Endodermal cell (in vitro differentiated cells): Measurements from ENCODE around the gene PTPRM. TPM values are rescaled to one million over a fixed set of nuclear protein-coding genes. Genes with fewer than 3 reads are reported as not detected.

Experiments used
- DNase-seq: peaks from one replicate; pipeline ENCODE4 v3.0.0-alpha.2; 2017
- H3K27ac ChIP-seq: 2 replicates; pipeline ENCODE4 v1.5.1; 2013; ENCODE audit warnings: mild to moderate bottlenecking, low read depth, low read length, moderate library complexity
- H3K27me3 ChIP-seq: 2 replicates; pipeline ENCODE4 v1.6.1; 2013; ENCODE audit warnings: mild to moderate bottlenecking, low read length, moderate library complexity; ENCODE audit not compliant: insufficient read depth, control insufficient read depth, poor library complexity, severe bottlenecking
- H3K36me3 ChIP-seq: 2 replicates; pipeline ENCODE4 v1.7.0; 2013; ENCODE audit warnings: mild to moderate bottlenecking, low read length, moderate library complexity; ENCODE audit not compliant: control insufficient read depth, insufficient read depth
- H3K4me1 ChIP-seq: one replicate; pipeline ENCODE4 v1.7.0; 2013; ENCODE audit warnings: low read length; ENCODE audit not compliant: control insufficient read depth, insufficient read depth
- H3K4me3 ChIP-seq: 2 replicates; pipeline ENCODE4 v1.5.1; 2013; ENCODE audit warnings: mild to moderate bottlenecking, low read length, moderate library complexity
- H3K9ac ChIP-seq: 2 replicates; pipeline ENCODE4 v1.6.1; 2013; ENCODE audit warnings: mild to moderate bottlenecking, low read length, moderate library complexity; ENCODE audit not compliant: poor library complexity, severe bottlenecking; ENCODE audit errors: extremely low read depth
- H3K9me3 ChIP-seq: 2 replicates; pipeline ENCODE4 v1.6.1; 2013; ENCODE audit warnings: mild to moderate bottlenecking, low read length, moderate library complexity; ENCODE audit not compliant: control insufficient read depth
- H3K27ac Mint-ChIP-seq: 2 replicates; pipeline ENCODE4 v1.8.0; 2020; ENCODE audit warnings: mixed read lengths
- H3K27me3 Mint-ChIP-seq: 2 replicates; pipeline ENCODE4 v1.8.0; 2021; ENCODE audit warnings: mild to moderate bottlenecking, mixed read lengths; ENCODE audit not compliant: insufficient read depth
- H3K36me3 Mint-ChIP-seq: 2 replicates; pipeline ENCODE4 v1.8.0; 2020; ENCODE audit warnings: low read depth, mixed read lengths
- H3K4me1 Mint-ChIP-seq: 2 replicates; pipeline ENCODE4 v1.8.0; 2020; ENCODE audit warnings: mixed read lengths
- H3K4me3 Mint-ChIP-seq: 2 replicates; pipeline ENCODE4 v1.8.0; 2020; ENCODE audit warnings: mild to moderate bottlenecking, moderate library complexity, mixed read lengths
- H3K9me3 Mint-ChIP-seq: 2 replicates; pipeline ENCODE4 v1.8.0; 2020; ENCODE audit warnings: mild to moderate bottlenecking, mixed read lengths
- WGBS, 2 experiments: methylation state at CpG; one replicate each; pipeline versions ENCODE4 v1.1.5 to v1.1.7; 2013; ENCODE audit warnings: missing lambda C conversion rate in 2 of 2, mixed read lengths in 1 of 2; ENCODE audit not compliant: insufficient coverage in 1 of 2, insufficient read length in 1 of 2; 5-methylcytosine and 5-hydroxymethylcytosine counted together
- total RNA-seq, 2 donors: library from RNA; stranded (reverse); fragmentation: NEBNext Ultra II Directional in 1 of 2; extraction: Animal tissue kit (Norgen Biotek cat#: 25700) in 1 of 2; gene quantifications; 2 replicates in 1 of 2; 3 replicates in 1 of 2; pipeline ENCODE4 v1.2.1, GENCODE V29; 2021
- TF ChIP-seq, protein P1 (sequence below): fragments of 200-600 bp; sonication (generic); conservative IDR thresholded peaks from 2 replicates; pipeline ENCODE4 v1.5.0; 2021; ENCODE audit warnings: antibody characterized with exemption, mild to moderate bottlenecking

PTPRM gene
- total RNA-seq, 2 donors from 2014 or later = 47.2 to 57.6 TPM

DNA sequence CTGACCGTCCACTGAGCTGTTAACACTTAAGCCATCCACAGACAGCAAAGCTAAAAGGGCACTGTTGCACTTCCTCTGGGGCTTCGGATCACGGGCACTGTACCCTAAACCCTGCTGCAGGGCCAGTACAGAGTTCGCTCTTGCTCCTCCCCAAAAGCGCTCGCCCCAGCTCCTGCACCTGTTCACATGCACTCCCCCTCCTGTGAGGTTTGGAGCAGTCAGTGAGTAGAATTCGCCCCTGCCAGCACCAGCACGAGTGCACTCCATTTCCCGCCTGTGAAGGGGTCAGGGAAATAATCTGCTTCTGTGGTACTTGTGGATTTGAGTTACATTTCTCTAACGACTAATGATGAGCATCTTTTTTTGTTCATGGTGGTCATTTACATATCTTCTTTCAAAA, 158.8 kb downstream of the PTPRM start:
- WGBS, 2 experiments = 93 to 100% methylated on average over 6 to 10 of the region's 10 CpGs
- Histone ChIP-seq H3K36me3 (no peaks in the 10 kb centered on the region), H3K9ac (no peak overlapping the region), H3K4me3 (no peak overlapping the region), H3K9me3 (no peaks in the 10 kb centered on the region), H3K4me1 (peaks cover 8% of the 10 kb centered on the region), H3K27ac (no peak overlapping the region), H3K27me3 (no peaks in the 10 kb centered on the region)
- Mint-ChIP-seq H3K9me3 (no peaks in the 10 kb centered on the region), H3K4me1 (peaks cover 51% of the 10 kb centered on the region), H3K27ac (no peak overlapping the region), H3K27me3 (no peaks in the 10 kb centered on the region), H3K36me3 (no peaks in the 10 kb centered on the region), H3K4me3 (no peak overlapping the region)
- DNase-seq = no peak
- TF ChIP-seq, protein P1, sequence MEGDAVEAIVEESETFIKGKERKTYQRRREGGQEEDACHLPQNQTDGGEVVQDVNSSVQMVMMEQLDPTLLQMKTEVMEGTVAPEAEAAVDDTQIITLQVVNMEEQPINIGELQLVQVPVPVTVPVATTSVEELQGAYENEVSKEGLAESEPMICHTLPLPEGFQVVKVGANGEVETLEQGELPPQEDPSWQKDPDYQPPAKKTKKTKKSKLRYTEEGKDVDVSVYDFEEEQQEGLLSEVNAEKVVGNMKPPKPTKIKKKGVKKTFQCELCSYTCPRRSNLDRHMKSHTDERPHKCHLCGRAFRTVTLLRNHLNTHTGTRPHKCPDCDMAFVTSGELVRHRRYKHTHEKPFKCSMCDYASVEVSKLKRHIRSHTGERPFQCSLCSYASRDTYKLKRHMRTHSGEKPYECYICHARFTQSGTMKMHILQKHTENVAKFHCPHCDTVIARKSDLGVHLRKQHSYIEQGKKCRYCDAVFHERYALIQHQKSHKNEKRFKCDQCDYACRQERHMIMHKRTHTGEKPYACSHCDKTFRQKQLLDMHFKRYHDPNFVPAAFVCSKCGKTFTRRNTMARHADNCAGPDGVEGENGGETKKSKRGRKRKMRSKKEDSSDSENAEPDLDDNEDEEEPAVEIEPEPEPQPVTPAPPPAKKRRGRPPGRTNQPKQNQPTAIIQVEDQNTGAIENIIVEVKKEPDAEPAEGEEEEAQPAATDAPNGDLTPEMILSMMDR = no peak

DNA sequence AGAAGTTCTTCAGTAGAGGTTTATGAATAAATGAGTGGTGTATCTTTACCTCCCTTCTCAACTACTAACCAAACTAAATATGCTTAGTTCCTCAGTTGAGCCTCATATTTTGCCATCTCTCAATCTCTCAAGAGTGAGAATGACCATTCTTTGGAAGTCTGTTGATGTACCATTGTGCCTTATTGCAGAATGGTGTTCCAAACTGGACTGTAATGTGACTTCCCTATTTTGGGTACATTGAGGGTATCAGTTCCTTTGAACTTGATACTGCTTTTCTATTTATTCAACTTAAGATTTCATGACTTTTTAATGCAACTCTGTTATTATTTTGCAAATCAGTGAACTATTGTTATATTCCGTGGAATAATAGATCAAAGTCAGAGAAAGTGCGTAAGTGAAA, 159.4 kb downstream of the PTPRM start:
- no peaks in the 10 kb centered on the region for H3K27me3 ChIP-seq
- H3K36me3 Mint-ChIP-seq = no peaks in the 10 kb centered on the region
- H3K9ac ChIP-seq = no peak overlapping the region
- DNase-seq = no peak
- H3K27ac Mint-ChIP-seq = no peak overlapping the region
- H3K36me3 ChIP-seq = no peaks in the 10 kb centered on the region
- H3K4me1 ChIP-seq = peaks cover 8% of the 10 kb centered on the region
- H3K27me3 Mint-ChIP-seq = no peaks in the 10 kb centered on the region
- H3K4me3 Mint-ChIP-seq = no peak overlapping the region
- H3K9me3 ChIP-seq = no peaks in the 10 kb centered on the region
- no peak overlapping the region for H3K4me3 ChIP-seq
- TF ChIP-seq, protein P1 = no peak
- no peaks in the 10 kb centered on the region for H3K9me3 Mint-ChIP-seq
- H3K27ac ChIP-seq = no peak overlapping the region
- H3K4me1 Mint-ChIP-seq = peaks cover 57% of the 10 kb centered on the region
- 47% methylated on average over 2 of the region's 2 CpGs; no CpG with 5 or more reads in 1 of the 2 experiments for WGBS, 2 experiments

DNA sequence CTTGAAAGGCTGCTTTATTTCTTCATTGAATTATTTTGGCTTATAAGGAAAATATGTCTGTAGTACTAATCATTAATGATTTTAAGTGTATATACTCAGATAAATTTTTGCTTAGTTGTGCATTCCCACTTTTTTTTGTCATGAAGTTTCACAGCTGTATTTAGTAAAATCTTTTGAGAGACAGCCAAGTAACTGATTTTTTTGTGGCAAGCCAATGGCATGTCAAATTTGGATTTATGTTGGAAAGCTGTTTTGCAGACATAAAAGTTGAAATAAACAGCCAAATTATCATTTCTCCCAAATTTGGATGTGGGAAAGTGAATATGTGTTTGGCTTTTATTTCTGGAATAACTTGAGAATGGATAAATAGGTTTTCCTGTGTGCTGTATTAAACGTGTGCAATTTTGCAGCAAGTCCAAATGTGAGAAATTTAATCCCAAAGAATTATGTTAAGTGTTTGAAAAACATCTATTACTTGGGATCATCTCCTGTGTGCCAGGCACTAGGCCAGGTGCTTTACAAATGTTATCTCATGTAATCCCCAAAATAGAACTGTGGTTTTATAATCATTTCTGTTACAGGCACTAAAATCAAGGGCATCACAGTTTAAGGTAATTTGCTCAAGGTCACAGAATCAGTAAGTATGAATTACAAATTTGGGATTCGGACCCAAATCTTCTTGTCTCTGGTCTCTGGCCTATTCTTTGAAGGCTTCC, 160.4 kb downstream of the PTPRM start:
- Mint-ChIP-seq H3K36me3 (no peaks in the 10 kb centered on the region), H3K4me1 (peaks cover 54% of the 10 kb centered on the region), H3K27ac (no peak overlapping the region), H3K27me3 (no peaks in the 10 kb centered on the region), H3K9me3 (peaks cover 3% of the 10 kb centered on the region), H3K4me3 (no peak overlapping the region)
- no peaks in the 10 kb centered on the region for H3K27me3 ChIP-seq
- WGBS, 2 experiments = 94 to 100% methylated on average over 2 of the region's 2 CpGs
- peaks cover under 1% of the 10 kb centered on the region for H3K36me3 ChIP-seq
- no peak for DNase-seq
- no peak overlapping the region for H3K9ac ChIP-seq
- H3K4me1 ChIP-seq = peaks cover 8% of the 10 kb centered on the region
- TF ChIP-seq, protein P1 = no peak
- H3K27ac ChIP-seq = no peak overlapping the region
- H3K4me3 ChIP-seq = no peak overlapping the region
- peaks cover 2% of the 10 kb centered on the region for H3K9me3 ChIP-seq
